ENCODE data around the gene C2orf78. TPM values are rescaled to one million over a fixed set of nuclear protein-coding genes. Genes with fewer than 3 reads are reported as not detected.

C2orf78 gene
- total and polyA plus RNA-seq, 2 donors (not counting 3 experiments of a cell fraction or from before 2014, with no cell fraction given): not detected

DNA sequence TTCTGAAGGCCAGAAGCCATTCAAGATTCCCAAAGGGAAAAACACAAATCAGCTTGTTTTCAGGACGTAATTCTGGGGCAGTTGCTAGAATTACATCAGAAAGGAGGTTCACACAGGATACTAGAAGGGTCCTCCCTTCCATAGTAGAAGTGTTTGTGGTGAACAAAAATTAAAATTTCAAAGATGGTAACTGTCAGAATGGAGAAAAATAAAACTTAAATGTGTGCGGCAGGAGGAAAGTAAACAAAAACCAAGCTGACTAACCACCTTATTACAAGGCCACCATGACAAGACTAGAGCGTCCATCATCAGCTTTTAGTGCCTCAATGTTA is 37.1 kb upstream of the C2orf78 start:
- Histone ChIP-seq H3K9me1 (replicated peaks; ENCODE audit: control insufficient read depth, extremely low read depth, insufficient read depth, low read length) (no peaks in the 10 kb centered on the region), H3K4me3 (replicated peaks in 1 of 3; ENCODE audit: insufficient read depth in 1 of 3, low read depth in 1 of 3, low read length in 3 of 3) (no peak overlapping the region), H3K79me2 (ENCODE audit: control insufficient read depth, insufficient read depth, low read length) (no peaks in the 10 kb centered on the region), H3K27ac (ENCODE audit: insufficient read depth, low read depth, low read length) (peak overlapping the region; percentile 91), H3K9me3 (replicated peaks; ENCODE audit: control insufficient read depth, insufficient read depth, low read length) (no peaks in the 10 kb centered on the region), H4K20me1 (replicated peaks; ENCODE audit: control insufficient read depth, extremely low read depth, insufficient read depth, low read length) (no peaks in the 10 kb centered on the region), H3K27me3 (ENCODE audit: control insufficient read depth in 2 of 2, insufficient read depth in 2 of 2, low read length in 2 of 2) (no peaks in the 10 kb centered on the region), H3K9ac (replicated peaks; ENCODE audit: extremely low read depth, insufficient read depth, low read length) (peak overlapping the region; percentile 43), H3K36me3 (ENCODE audit: control insufficient read depth in 2 of 2, extremely low read depth in 1 of 2, insufficient read depth in 2 of 2, low read length in 2 of 2) (no peaks in the 10 kb centered on the region), H3K4me2 (ENCODE audit: insufficient read depth, low read length) (peak overlapping the region; percentile 66), H2AFZ (ENCODE audit: low read depth, low read length) (peak overlapping the region; percentile 45), H3K4me1 (ENCODE audit: control insufficient read depth, extremely low read depth, insufficient read depth, low read length) (peaks cover 17% of the 10 kb centered on the region)
- dilution Hi-C loops (cut with MboI; ENCODE audit: extremely low pct_ligation_motif_present, low sequenced_read_pairs): no loop called here
- FAIRE-seq (no peak), DNase-seq (ENCODE audit: low read depth, low spot score) (no peak)
- BruUV-seq (replicated peaks): no TSS peak
- TF ChIP-seq POLR2AphosphoS5 (IDR thresholded peaks at IDR 0.05; ENCODE audit: insufficient read depth, low read depth, low read length): no peak
- no peak for TF ChIP-seq JUN (IDR thresholded peaks at IDR 0.05; ENCODE audit: borderline replicate concordance, insufficient read depth, insufficient read length, low read depth)
- TF ChIP-seq, protein P1, sequence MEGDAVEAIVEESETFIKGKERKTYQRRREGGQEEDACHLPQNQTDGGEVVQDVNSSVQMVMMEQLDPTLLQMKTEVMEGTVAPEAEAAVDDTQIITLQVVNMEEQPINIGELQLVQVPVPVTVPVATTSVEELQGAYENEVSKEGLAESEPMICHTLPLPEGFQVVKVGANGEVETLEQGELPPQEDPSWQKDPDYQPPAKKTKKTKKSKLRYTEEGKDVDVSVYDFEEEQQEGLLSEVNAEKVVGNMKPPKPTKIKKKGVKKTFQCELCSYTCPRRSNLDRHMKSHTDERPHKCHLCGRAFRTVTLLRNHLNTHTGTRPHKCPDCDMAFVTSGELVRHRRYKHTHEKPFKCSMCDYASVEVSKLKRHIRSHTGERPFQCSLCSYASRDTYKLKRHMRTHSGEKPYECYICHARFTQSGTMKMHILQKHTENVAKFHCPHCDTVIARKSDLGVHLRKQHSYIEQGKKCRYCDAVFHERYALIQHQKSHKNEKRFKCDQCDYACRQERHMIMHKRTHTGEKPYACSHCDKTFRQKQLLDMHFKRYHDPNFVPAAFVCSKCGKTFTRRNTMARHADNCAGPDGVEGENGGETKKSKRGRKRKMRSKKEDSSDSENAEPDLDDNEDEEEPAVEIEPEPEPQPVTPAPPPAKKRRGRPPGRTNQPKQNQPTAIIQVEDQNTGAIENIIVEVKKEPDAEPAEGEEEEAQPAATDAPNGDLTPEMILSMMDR (IDR thresholded peaks at IDR 0.05; ENCODE audit: extremely low read depth in 1 of 2, insufficient read depth in 1 of 2, low read depth in 1 of 2, low read length in 2 of 2): no peak
- no peak for TF ChIP-seq GATA2 (IDR thresholded peaks at IDR 0.05; ENCODE audit: insufficient read depth, insufficient read length, low read depth, low read length)
- no peak for TF ChIP-seq POLR2A (IDR thresholded peaks at IDR 0.05; ENCODE audit: low read depth, low read length)
- TF ChIP-seq MYC (IDR thresholded peaks at IDR 0.05; ENCODE audit: low read depth, low read length): no peak
- TF ChIP-seq FOS (IDR thresholded peaks at IDR 0.05; ENCODE audit: borderline replicate concordance, insufficient read depth, low read length): no peak
- ChIA-PET POLR2A (interaction anchor here (2.0 kb wide), 1 partner anchor 10 kb away, joined by 11 read pairs; the partner anchor contains the start of gene TPRKB), CTCF (interaction anchor here (0.6 to 2.0 kb wide), 6 partner anchors 9 to 840 kb away, joined by 3 to 9 read pairs (median 3); partner anchors contain the start of gene TPRKB)
- intact Hi-C loops (cut with micrococcal nuclease): loop anchor here (1.0 kb wide), 2 partner anchors 10 to 33 kb away; partner anchors contain the start of genes DUSP11 and TPRKB
